Bronchial epithelial cell (primary cell): ENCODE measurements around the gene NLK. TPM values are rescaled to one million over a fixed set of nuclear protein-coding genes. Genes with fewer than 3 reads are reported as not detected.
"Not testable (repeated sequence)": the region's sequence is repeated elsewhere in the genome, so short reads cannot be mapped to it uniquely, and the experiment has no call there.

Source experiments
- DNase-seq: peaks from one replicate; pipeline ENCODE4 v3.0.0-alpha.2; 2010; ENCODE audit warnings: low read depth
- FAIRE-seq: peaks from 2 replicates; lab custom pipeline; 2011; peaks lifted over from hg19 to GRCh38; lab: Jason Lieb, UNC
- H3K27me3 ChIP-seq: 2 replicates; pipeline ENCODE4 v1.5.1; 2011; ENCODE audit warnings: low read length; ENCODE audit not compliant: control insufficient read depth, insufficient read depth
- H3K36me3 ChIP-seq: 2 replicates; pipeline ENCODE4 v1.5.1; 2011; ENCODE audit warnings: low read length; ENCODE audit not compliant: control insufficient read depth, insufficient read depth
- H3K4me3 ChIP-seq: 2 replicates; pipeline ENCODE4 v1.5.1; 2011; ENCODE audit warnings: mild to moderate bottlenecking, low read depth, low read length, control low read depth
- CTCF ChIP-seq: IDR thresholded peaks from 2 replicates; pipeline ENCODE4 v1.5.1; 2011; ENCODE audit warnings: mild to moderate bottlenecking, moderate library complexity, low read length, control low read depth, inconsistent platforms; ENCODE audit not compliant: insufficient read depth, severe bottlenecking
- total RNA-seq: library from RNA; depleted of rRNA; stranded (reverse); fragments of >200 nt; gene quantifications from 2 replicates; pipeline ENCODE4 v1.2.1, GENCODE V29; 2014

The NLK gene
- total RNA-seq, 1 donor from 2014 or later, result 11.3 TPM

GRCh38 chr17:28031174-28031573 is 11.3 kb upstream of the NLK start:
- H3K36me3 ChIP-seq, result no peaks in the 10 kb centered on the region
- no peak overlapping the region for H3K4me3 ChIP-seq
- FAIRE-seq (no peak), DNase-seq (no peak)
- no peak for TF ChIP-seq CTCF
- H3K27me3 ChIP-seq, result no peaks in the 10 kb centered on the region

GRCh38 chr17:28033972-28034714 is 8.3 kb upstream of the NLK start:
- FAIRE-seq, result no peak
- DNase-seq, result peak; percentile 88
- no peaks in the 10 kb centered on the region for H3K27me3 ChIP-seq
- no peak overlapping the region for H3K4me3 ChIP-seq
- no peaks in the 10 kb centered on the region for H3K36me3 ChIP-seq
- no peak for TF ChIP-seq CTCF

GRCh38 chr17:28035452-28035851 is 7.0 kb upstream of the NLK start:
- H3K4me3 ChIP-seq, H3K27me3 ChIP-seq, H3K36me3 ChIP-seq, DNase-seq, FAIRE-seq: not testable (repeated sequence)

- not testable (repeated sequence) for DNase-seq, H3K4me3 ChIP-seq, H3K36me3 ChIP-seq, FAIRE-seq, H3K27me3 ChIP-seq
These were observed 6.6 kb upstream of the NLK start for GRCh38 chr17:28035884-28036283.

- no peaks in the 10 kb centered on the region for H3K27me3 ChIP-seq
- FAIRE-seq (no peak), DNase-seq (peak; percentile 65)
- TF ChIP-seq CTCF, result no peak
- H3K4me3 ChIP-seq, result no peak overlapping the region
- no peaks in the 10 kb centered on the region for H3K36me3 ChIP-seq
These were observed 3.7 kb upstream of the NLK start for GRCh38 chr17:28038802-28039201.

- no peak for TF ChIP-seq CTCF
- FAIRE-seq (no peak), DNase-seq (no peak)
- no peak overlapping the region for H3K4me3 ChIP-seq
- H3K27me3 ChIP-seq, result no peaks in the 10 kb centered on the region
- H3K36me3 ChIP-seq, result no peaks in the 10 kb centered on the region
These were observed 3.2 kb upstream of the NLK start for GRCh38 chr17:28039251-28039650.

GRCh38 chr17:28040406-28040805 is 2.1 kb upstream of the NLK start:
- FAIRE-seq, result no peak
- Histone ChIP-seq H3K27me3 (no peaks in the 10 kb centered on the region), H3K36me3 (no peaks in the 10 kb centered on the region), H3K4me3 (no peak overlapping the region)
- DNase-seq, result no peak
- no peak for TF ChIP-seq CTCF
